Kasumi-1 (cell line): ENCODE data around the gene TKT.
A peak's percentile ranks its signal among the peaks of the same experiment; 100 is the strongest.
"Not testable (repeated sequence)": the region's sequence is repeated elsewhere in the genome, so short reads cannot be mapped to it uniquely, and the experiment has no call there.

Experiments used
- DNase-seq, 2 experiments: peaks; one replicate each; lab custom pipeline; 2025; lab: John Stamatoyannopoulos, UW

The TKT gene

GRCh38 chr3:53255775-53256703 lies at the start of gene TKT:
Gene TKT (minus strand): TSS chr3:53256022. CDS start chr3:53255942, 80 bp downstream.
- peak; percentile 63 to 78 for DNase-seq

- DNase-seq: no peak
These were observed 48.1 kb upstream of the TKT start for GRCh38 chr3:53303957-53304356.

- DNase-seq: no peak
These were observed 47.7 kb upstream of the TKT start for GRCh38 chr3:53303549-53303948.

GRCh38 chr3:53300826-53301225 lies 45.0 kb upstream of the TKT start:
- peak; percentile 5 to 12 for DNase-seq

GRCh38 chr3:53299611-53300023 lies 43.8 kb upstream of the TKT start:
- DNase-seq: peak; percentile 87

GRCh38 chr3:53295410-53295809 lies 39.6 kb upstream of the TKT start:
- no peak for DNase-seq

- no peak for DNase-seq
These were observed 38.0 kb upstream of the TKT start for GRCh38 chr3:53293867-53294266.

GRCh38 chr3:53288214-53288613 lies 32.4 kb upstream of the TKT start:
- no peak for DNase-seq

- no peak for DNase-seq
These were observed 31.4 kb upstream of the TKT start for GRCh38 chr3:53287131-53287629.

GRCh38 chr3:53286727-53287126 lies 30.9 kb upstream of the TKT start:
- DNase-seq: no peak

GRCh38 chr3:53282581-53282980 lies 26.8 kb upstream of the TKT start:
- no peak for DNase-seq

- DNase-seq: no peak
These were observed 22.8 kb upstream of the TKT start for GRCh38 chr3:53278667-53279066.

- no peak for DNase-seq
These were observed 19.2 kb upstream of the TKT start for GRCh38 chr3:53274938-53275605.

GRCh38 chr3:53273146-53273670 lies 17.4 kb upstream of the TKT start:
- DNase-seq: no peak

GRCh38 chr3:53269888-53270880 lies 14.4 kb upstream of the TKT start:
- peak; percentile 79 to 81 for DNase-seq

- DNase-seq: not testable (repeated sequence)
These were observed 13.4 kb upstream of the TKT start for GRCh38 chr3:53269193-53269592.

GRCh38 chr3:53267766-53268165 lies 11.9 kb upstream of the TKT start:
- DNase-seq: no peak

- DNase-seq: no peak
These were observed 8.9 kb upstream of the TKT start for GRCh38 chr3:53264718-53265117.

- no peak for DNase-seq
These were observed 8.1 kb upstream of the TKT start for GRCh38 chr3:53263907-53264306.

GRCh38 chr3:53261712-53262111 lies 5.9 kb upstream of the TKT start:
- DNase-seq: no peak

- DNase-seq: no peak
These were observed 4.5 kb upstream of the TKT start for GRCh38 chr3:53260286-53260785.
